ENCODE measurements around the gene LRP1-AS. TPM values are rescaled to one million over a fixed set of nuclear protein-coding genes. Genes with fewer than 3 reads are reported as not detected.

Gene LRP1-AS
- total RNA-seq, 1 experiment from 2014 or later: not detected

- H3K36me3 Mint-ChIP-seq (ENCODE audit: insufficient read depth, unreplicated experiment): peaks cover 18% of the 10 kb centered on the region
- intact Hi-C loops (cut with micrococcal nuclease; ENCODE audit: unreplicated experiment): no loop called here
- CTCF ChIA-PET: no interaction called here
- H3K27me3 Mint-ChIP-seq (ENCODE audit: unreplicated experiment): peaks cover 48% of the 10 kb centered on the region
- DNase-seq: no peak
- no peaks in the 10 kb centered on the region for H3K4me1 Mint-ChIP-seq (ENCODE audit: low read depth, unreplicated experiment)
- H3K27ac Mint-ChIP-seq (ENCODE audit: unreplicated experiment): no peak overlapping the region
- BruUV-seq (replicated peaks): no TSS peak
- H3K4me3 Mint-ChIP-seq (ENCODE audit: low read depth, unreplicated experiment): no peak overlapping the region
- H3K9me3 Mint-ChIP-seq (ENCODE audit: low read depth, unreplicated experiment): no peaks in the 10 kb centered on the region
- TF ChIP-seq CTCF (IDR thresholded peaks at IDR 0.05; ENCODE audit: unreplicated experiment): no peak
Observed at GRCh38 chr12:57130941-57131340, 16.5 kb downstream of the LRP1-AS start.

GRCh38 chr12:57129889-57130288 is 17.5 kb downstream of the LRP1-AS start:
- no peak overlapping the region for H3K27ac Mint-ChIP-seq (ENCODE audit: unreplicated experiment)
- intact Hi-C loops (cut with micrococcal nuclease; ENCODE audit: unreplicated experiment): no loop called here
- no peak for DNase-seq
- BruUV-seq (replicated peaks): no TSS peak
- peaks cover 18% of the 10 kb centered on the region for H3K36me3 Mint-ChIP-seq (ENCODE audit: insufficient read depth, unreplicated experiment)
- TF ChIP-seq CTCF (IDR thresholded peaks at IDR 0.05; ENCODE audit: unreplicated experiment): no peak
- no peak overlapping the region for H3K4me3 Mint-ChIP-seq (ENCODE audit: low read depth, unreplicated experiment)
- H3K9me3 Mint-ChIP-seq (ENCODE audit: low read depth, unreplicated experiment): no peaks in the 10 kb centered on the region
- no peaks in the 10 kb centered on the region for H3K4me1 Mint-ChIP-seq (ENCODE audit: low read depth, unreplicated experiment)
- peaks cover 53% of the 10 kb centered on the region for H3K27me3 Mint-ChIP-seq (ENCODE audit: unreplicated experiment)
- CTCF ChIA-PET: no interaction called here

- CTCF ChIA-PET: interaction anchor here (3.3 kb wide), 1 partner anchor 18 kb away, joined by 28 read pairs; the partner anchor contains the start of gene STAT6
- Mint-ChIP-seq H3K4me3 (ENCODE audit: low read depth, unreplicated experiment) (peak overlapping the region; percentile 81), H3K9me3 (ENCODE audit: low read depth, unreplicated experiment) (no peaks in the 10 kb centered on the region), H3K36me3 (ENCODE audit: insufficient read depth, unreplicated experiment) (peaks cover 18% of the 10 kb centered on the region), H3K27me3 (ENCODE audit: unreplicated experiment) (peaks cover 58% of the 10 kb centered on the region), H3K27ac (ENCODE audit: unreplicated experiment) (no peak overlapping the region), H3K4me1 (ENCODE audit: low read depth, unreplicated experiment) (no peaks in the 10 kb centered on the region)
- no TSS peak for BruUV-seq (replicated peaks)
- intact Hi-C loops (cut with micrococcal nuclease; ENCODE audit: unreplicated experiment): no loop called here
- no peak for DNase-seq
- no peak for TF ChIP-seq CTCF (IDR thresholded peaks at IDR 0.05; ENCODE audit: unreplicated experiment)
Observed at GRCh38 chr12:57129321-57129842, 18.0 kb downstream of the LRP1-AS start.

- TF ChIP-seq CTCF (IDR thresholded peaks at IDR 0.05; ENCODE audit: unreplicated experiment): no peak
- no peak for DNase-seq
- CTCF ChIA-PET: interaction anchor here (0.6 to 3.3 kb wide), 15 partner anchors 17 to 118 kb away, joined by 3 to 39 read pairs (median 5); partner anchors contain the start of genes LRP1-AS, NAB2, NEMP1 and STAT6
- no TSS peak for BruUV-seq (replicated peaks)
- peak overlapping the region; percentile 36 for H3K27ac Mint-ChIP-seq (ENCODE audit: unreplicated experiment)
- H3K4me3 Mint-ChIP-seq (ENCODE audit: low read depth, unreplicated experiment): peak overlapping the region; percentile 81
- intact Hi-C loops (cut with micrococcal nuclease; ENCODE audit: unreplicated experiment): no loop called here
- H3K27me3 Mint-ChIP-seq (ENCODE audit: unreplicated experiment): peaks cover 59% of the 10 kb centered on the region
- H3K36me3 Mint-ChIP-seq (ENCODE audit: insufficient read depth, unreplicated experiment): peaks cover 18% of the 10 kb centered on the region
- H3K4me1 Mint-ChIP-seq (ENCODE audit: low read depth, unreplicated experiment): no peaks in the 10 kb centered on the region
- peaks cover 7% of the 10 kb centered on the region for H3K9me3 Mint-ChIP-seq (ENCODE audit: low read depth, unreplicated experiment)
Observed at GRCh38 chr12:57128519-57129247, 18.7 kb downstream of the LRP1-AS start.

Measured in Calu3 (cell line).